HL-60 (cell line): ENCODE data around the gene PRPF39.

ENCODE experiments used
- DNase-seq, 2 experiments: peaks; one replicate each; pipeline ENCODE4 v3.0.0-alpha.2; 2010 to 2020; ENCODE audit warnings: low read depth in 1 of 2, low spot score in 1 of 2
- H3K27ac ChIP-seq: fragments of 250-450 bp; sonication (Bioruptor Pico); replicated peaks from 2 replicates; pipeline ENCODE4 v1.5.1; 2020; ENCODE audit warnings: mild to moderate bottlenecking, moderate library complexity
- H3K27me3 ChIP-seq: fragments of 250-450 bp; sonication (Bioruptor Pico); 2 replicates; pipeline ENCODE4 v1.5.1; 2021; ENCODE audit warnings: mild to moderate bottlenecking, moderate library complexity; ENCODE audit not compliant: insufficient read depth, poor library complexity, severe bottlenecking
- H3K4me3 ChIP-seq: replicated peaks from 2 replicates; pipeline ENCODE4 v1.5.1; 2011; ENCODE audit warnings: mild to moderate bottlenecking, control low read depth, low read length; ENCODE audit not compliant: insufficient read depth
- CTCF ChIP-seq: IDR thresholded peaks from one replicate; pipeline ENCODE4 v1.5.1; 2011; ENCODE audit warnings: low read length, control low read depth, inconsistent platforms; ENCODE audit not compliant: insufficient read depth
- GABPA ChIP-seq: IDR thresholded peaks from 2 replicates; pipeline ENCODE4 v1.6.1; 2012; ENCODE audit warnings: low read depth
- POLR2AphosphoS5 ChIP-seq: IDR thresholded peaks from 2 replicates; pipeline ENCODE4 v1.6.1; 2012; ENCODE audit warnings: low read depth
- REST ChIP-seq: IDR thresholded peaks from 2 replicates; pipeline ENCODE4 v1.6.1; 2012; ENCODE audit warnings: low read depth; ENCODE audit not compliant: insufficient replicate concordance
- SPI1 ChIP-seq: IDR thresholded peaks from 2 replicates; pipeline ENCODE4 v1.6.1; 2012; ENCODE audit warnings: low read depth, mild to moderate bottlenecking, borderline replicate concordance
- long read RNA-seq: library from polyadenylated mRNA; unstranded; transcript quantifications from one replicate; pipeline ENCODE4 v2.0.0, GENCODE V29; 2020

Gene PRPF39
- long read RNA-seq, transcript PRPF39-201 (14 exons, 2,868 nt) = major isoform, 11 of 143 reads
- long read RNA-seq, partial matches to known transcripts = 42 of 143 reads
- long read RNA-seq, other reads (novel, unspliced or antisense) = 85 of 143 reads

GRCh38 chr14:45083976-45084722 lies at the start of gene PRPF39:
TSS of gene PRPF39 (plus strand) at chr14:45084116. CDS start at chr14:45095240, 11,124 bp downstream.
- TF ChIP-seq REST (no peak), POLR2AphosphoS5 (peak; percentile 92)
- Histone ChIP-seq H3K4me3 (peak within 1 kb of the TSS; percentile 77), H3K27me3 (no peaks in the 10 kb centered on the region), H3K27ac (peak within 1 kb of the TSS; percentile 76)
- peak; percentile 76 to 93 for DNase-seq

- DNase-seq = no peak
- Histone ChIP-seq H3K27ac (no peak overlapping the region), H3K4me3 (no peak overlapping the region), H3K27me3 (no peaks in the 10 kb centered on the region)
- TF ChIP-seq CTCF = no peak
- TF ChIP-seq REST = no peak
These were observed 49.2 kb upstream of the PRPF39 start for GRCh38 chr14:45034730-45035129.

- TF ChIP-seq GABPA (no peak), POLR2AphosphoS5 (no peak), CTCF (no peak), REST (no peak), SPI1 (no peak)
- Histone ChIP-seq H3K4me3 (no peak overlapping the region), H3K27ac (no peak overlapping the region), H3K27me3 (no peaks in the 10 kb centered on the region)
- DNase-seq = no peak
These were observed 45.7 kb upstream of the PRPF39 start for GRCh38 chr14:45038256-45038655.
